Suprapubic skin (tissue), 4 donors: ENCODE results near the gene FRMD4B. TPM values are rescaled to one million over a fixed set of nuclear protein-coding genes. Genes with fewer than 3 reads are reported as not detected.
A peak's percentile ranks its signal among the peaks of the same experiment; 100 is the strongest.

Experiments
- DNase-seq, 2 donors: peaks; one replicate each; pipeline ENCODE4 v3.0.0-alpha.2; 2019; ENCODE audit warnings: low spot score in 2 of 2
- H3K27ac ChIP-seq: fragments of 200-600 bp; sonication (generic); one replicate; pipeline ENCODE4 v1.5.1; 2019
- H3K27me3 ChIP-seq: fragments of 200-600 bp; sonication (generic); one replicate; pipeline ENCODE4 v1.5.1; 2019
- H3K36me3 ChIP-seq: fragments of 200-600 bp; sonication (generic); one replicate; pipeline ENCODE4 v1.5.1; 2019
- H3K4me1 ChIP-seq: fragments of 200-600 bp; sonication (generic); one replicate; pipeline ENCODE4 v1.5.1; 2019
- H3K4me3 ChIP-seq: fragments of 200-600 bp; sonication (generic); one replicate; pipeline ENCODE4 v1.5.1; 2019; ENCODE audit warnings: mild to moderate bottlenecking
- H3K9me3 ChIP-seq: fragments of 200-600 bp; sonication (generic); one replicate; pipeline ENCODE4 v1.5.1; 2019
- EP300 ChIP-seq: sonication (generic); formaldehyde crosslinking; IDR thresholded peaks from one replicate; pipeline ENCODE4 v1.6.1; 2017; ENCODE audit warnings: antibody characterized with exemption
- POLR2A ChIP-seq, 2 donors: fragments of 450-650 bp; IDR thresholded peaks; one replicate each; pipeline ENCODE4 v1.6.1; 2017; ENCODE audit warnings: antibody characterized with exemption in 2 of 2, mild to moderate bottlenecking in 2 of 2, moderate library complexity in 2 of 2
- POLR2AphosphoS5 ChIP-seq, 3 donors: sonication (generic); formaldehyde crosslinking; IDR thresholded peaks; one replicate each; pipeline ENCODE4 v1.6.1; 2017; ENCODE audit warnings: antibody characterized with exemption in 3 of 3
- WGBS: methylation state at CpG from one replicate; pipeline ENCODE4 v1.1.5; 2018; 5-methylcytosine and 5-hydroxymethylcytosine counted together
- total RNA-seq, 4 donors: library from RNA; depleted of rRNA; stranded (reverse); fragments of >200 nt; gene quantifications; one replicate each; pipeline ENCODE4 v1.1.0, GENCODE V29; 2016
- TF ChIP-seq, protein P1 (sequence below), 2 donors: fragments of 200-600 bp in 1 of 2; fragments of 450-650 bp in 1 of 2; sonication (generic) in 1 of 2; IDR thresholded peaks; one replicate each; pipeline ENCODE4 v1.5.1; 2016 to 2019; ENCODE audit warnings: antibody characterized with exemption in 2 of 2, mild to moderate bottlenecking in 1 of 2, moderate library complexity in 1 of 2

FRMD4B gene
- total RNA-seq, 4 donors from 2014 or later = 53.8 to 75.3 (median 67.8) TPM

DNA sequence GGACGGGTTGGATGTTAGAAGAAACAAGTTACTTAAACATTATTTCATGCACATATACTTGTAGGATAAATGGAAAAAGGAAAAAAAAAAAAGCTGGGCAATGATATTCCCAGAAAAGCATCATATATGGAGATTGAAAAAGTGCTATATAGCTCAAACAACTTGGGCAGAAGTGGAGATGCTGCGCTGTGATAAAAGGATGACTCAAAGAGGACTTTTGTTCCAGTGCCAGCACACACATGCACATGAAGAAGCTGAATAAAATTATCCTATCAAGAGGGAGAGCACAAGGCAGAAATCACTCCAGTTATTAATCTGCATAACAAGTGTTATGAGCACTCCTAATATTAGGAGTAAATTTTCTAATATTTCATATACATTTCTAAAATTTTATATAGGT lies 30.9 kb downstream of the FRMD4B start:
- TF ChIP-seq EP300 (no peak), POLR2A (IDR thresholded peaks at IDR 0.05) (no peak), POLR2AphosphoS5 (IDR thresholded peaks at IDR 0.05) (no peak)
- TF ChIP-seq, protein P1, sequence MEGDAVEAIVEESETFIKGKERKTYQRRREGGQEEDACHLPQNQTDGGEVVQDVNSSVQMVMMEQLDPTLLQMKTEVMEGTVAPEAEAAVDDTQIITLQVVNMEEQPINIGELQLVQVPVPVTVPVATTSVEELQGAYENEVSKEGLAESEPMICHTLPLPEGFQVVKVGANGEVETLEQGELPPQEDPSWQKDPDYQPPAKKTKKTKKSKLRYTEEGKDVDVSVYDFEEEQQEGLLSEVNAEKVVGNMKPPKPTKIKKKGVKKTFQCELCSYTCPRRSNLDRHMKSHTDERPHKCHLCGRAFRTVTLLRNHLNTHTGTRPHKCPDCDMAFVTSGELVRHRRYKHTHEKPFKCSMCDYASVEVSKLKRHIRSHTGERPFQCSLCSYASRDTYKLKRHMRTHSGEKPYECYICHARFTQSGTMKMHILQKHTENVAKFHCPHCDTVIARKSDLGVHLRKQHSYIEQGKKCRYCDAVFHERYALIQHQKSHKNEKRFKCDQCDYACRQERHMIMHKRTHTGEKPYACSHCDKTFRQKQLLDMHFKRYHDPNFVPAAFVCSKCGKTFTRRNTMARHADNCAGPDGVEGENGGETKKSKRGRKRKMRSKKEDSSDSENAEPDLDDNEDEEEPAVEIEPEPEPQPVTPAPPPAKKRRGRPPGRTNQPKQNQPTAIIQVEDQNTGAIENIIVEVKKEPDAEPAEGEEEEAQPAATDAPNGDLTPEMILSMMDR (IDR thresholded peaks at IDR 0.05) = no peak
- WGBS = 59% methylated on average over 2 of the region's 2 CpGs
- Histone ChIP-seq H3K4me3 (no peak overlapping the region), H3K4me1 (peaks cover 15% of the 10 kb centered on the region), H3K36me3 (no peaks in the 10 kb centered on the region), H3K27me3 (no peaks in the 10 kb centered on the region), H3K9me3 (no peaks in the 10 kb centered on the region), H3K27ac (no peak overlapping the region)
- DNase-seq = no peak

DNA sequence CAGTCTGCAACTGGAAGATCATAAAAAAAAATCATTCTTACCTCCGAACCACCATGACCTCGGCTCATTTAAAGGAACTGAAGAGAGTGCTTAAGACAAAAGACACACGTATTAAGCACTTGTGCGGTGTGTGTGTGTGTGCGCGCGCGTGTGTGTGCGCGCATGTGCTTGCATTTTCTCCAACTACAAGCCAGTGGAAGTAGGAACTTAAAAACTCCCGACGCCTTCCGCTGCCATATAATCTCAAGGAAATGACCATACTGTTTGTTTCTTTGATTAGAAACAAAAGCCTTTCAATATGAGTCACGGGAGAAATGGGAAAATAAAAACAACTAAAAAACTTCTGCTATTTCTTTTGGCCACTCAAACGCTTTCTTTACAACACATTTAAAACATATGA lies 32.4 kb downstream of the FRMD4B start:
- WGBS = 79% methylated on average over 15 of the region's 15 CpGs
- peak overlapping the region; percentile 42 for H3K27ac ChIP-seq

DNA sequence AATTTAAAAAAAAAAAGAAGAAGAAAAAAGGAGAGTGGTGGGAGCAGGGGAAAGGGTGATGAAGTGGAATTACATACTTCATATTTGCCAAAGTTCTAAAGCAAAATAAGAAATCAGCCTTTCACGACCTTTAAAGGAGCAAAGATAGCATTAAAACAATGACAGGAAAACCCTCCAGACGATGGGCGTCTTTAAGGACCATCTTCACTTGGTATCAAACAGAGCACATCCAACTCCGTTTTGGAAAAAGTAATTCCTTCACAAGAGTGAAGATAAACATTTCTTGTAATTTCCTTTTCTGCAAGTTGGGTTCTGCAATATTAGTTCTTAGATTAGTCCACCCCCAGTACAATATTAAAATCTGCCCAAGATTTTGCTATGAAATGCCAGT lies 32.8 kb downstream of the FRMD4B start:
- H3K9me3 ChIP-seq = no peaks in the 10 kb centered on the region
- peaks cover 15% of the 10 kb centered on the region for H3K4me1 ChIP-seq
- DNase-seq = no peak
- H3K27me3 ChIP-seq = no peaks in the 10 kb centered on the region
- H3K4me3 ChIP-seq = peak overlapping the region; percentile 28
- no peaks in the 10 kb centered on the region for H3K36me3 ChIP-seq
- 70% methylated on average over 4 of the region's 4 CpGs for WGBS
- TF ChIP-seq POLR2A (IDR thresholded peaks at IDR 0.05) = no peak
- H3K27ac ChIP-seq = peak overlapping the region; percentile 42

More for the DNA sequence above, 32.4 kb downstream of the FRMD4B start:
- Histone ChIP-seq H3K4me3 (peak overlapping the region; percentile 28), H3K27me3 (no peaks in the 10 kb centered on the region), H3K4me1 (peaks cover 15% of the 10 kb centered on the region), H3K9me3 (no peaks in the 10 kb centered on the region), H3K36me3 (no peaks in the 10 kb centered on the region)
- no peak for TF ChIP-seq POLR2AphosphoS5 (IDR thresholded peaks at IDR 0.05)
- TF ChIP-seq EP300 = no peak
- TF ChIP-seq, protein P1 (IDR thresholded peaks at IDR 0.05) = no peak
- no peak for TF ChIP-seq POLR2A (IDR thresholded peaks at IDR 0.05)
- no peak for DNase-seq

DNA sequence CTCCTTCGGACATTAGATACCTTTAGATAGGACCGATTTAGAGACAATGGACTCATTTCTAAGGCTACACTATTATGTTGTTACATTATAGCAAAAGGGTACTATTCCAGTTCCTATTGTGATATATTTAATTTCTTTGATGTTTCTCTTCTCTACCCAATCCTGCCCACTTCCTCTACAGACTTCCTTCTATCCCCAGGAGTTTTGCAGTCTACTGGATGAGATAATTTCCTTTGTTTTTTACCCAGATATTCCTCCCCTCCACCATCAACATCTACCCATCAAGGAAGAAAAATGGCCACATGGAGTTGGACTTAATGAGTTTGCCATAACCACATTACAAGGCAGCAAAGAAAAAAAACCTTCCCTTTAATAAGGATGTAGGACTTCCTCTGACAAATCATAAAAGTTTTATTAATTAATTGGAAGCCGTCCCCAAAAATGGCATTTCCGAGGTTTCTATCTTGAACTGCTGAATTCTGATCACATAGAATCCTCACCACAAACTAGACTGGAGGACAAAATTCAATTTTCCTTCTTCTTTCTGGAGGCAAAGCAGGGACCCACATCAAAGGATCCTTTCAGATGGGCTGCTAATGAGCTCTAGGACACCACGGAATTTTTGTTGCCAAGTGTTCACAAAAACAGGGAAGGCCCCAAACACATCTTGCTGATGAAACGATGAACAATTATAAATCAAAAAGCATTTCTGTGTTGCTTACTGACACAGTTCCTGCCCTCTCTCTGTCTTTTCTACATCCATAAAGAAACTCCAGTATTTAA lies 33.4 kb downstream of the FRMD4B start:
- no peaks in the 10 kb centered on the region for H3K36me3 ChIP-seq
- no peaks in the 10 kb centered on the region for H3K27me3 ChIP-seq
- no peaks in the 10 kb centered on the region for H3K9me3 ChIP-seq
- TF ChIP-seq EP300 (no peak), POLR2AphosphoS5 (IDR thresholded peaks at IDR 0.05) (no peak), POLR2A (IDR thresholded peaks at IDR 0.05) (no peak)
- TF ChIP-seq, protein P1 (IDR thresholded peaks at IDR 0.05) = no peak
- H3K4me3 ChIP-seq = peak overlapping the region; percentile 28
- WGBS = 68% methylated on average over 6 of the region's 6 CpGs
- H3K27ac ChIP-seq = peak overlapping the region; percentile 42
- DNase-seq = no peak
- H3K4me1 ChIP-seq = peaks cover 12% of the 10 kb centered on the region

DNA sequence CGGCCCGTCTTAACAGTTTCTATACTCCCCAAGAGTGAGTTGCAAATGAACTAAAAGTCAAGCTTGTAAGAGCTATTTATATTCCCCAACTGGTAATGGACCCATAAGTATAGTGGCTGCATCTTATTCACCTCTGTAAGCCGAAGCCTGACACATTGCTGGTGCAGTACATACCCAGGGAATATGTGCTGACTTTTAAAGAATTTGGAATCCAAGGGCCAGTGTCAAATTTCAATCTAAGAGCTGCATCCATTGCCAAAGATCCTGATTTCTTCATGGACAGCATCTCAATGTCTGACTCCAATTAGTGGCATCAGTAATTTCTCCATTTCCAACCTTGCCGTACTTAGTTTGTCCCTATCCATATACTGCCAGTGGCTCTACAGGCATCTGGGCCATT lies 42.0 kb downstream of the FRMD4B start:
- H3K27me3 ChIP-seq = no peaks in the 10 kb centered on the region
- no peaks in the 10 kb centered on the region for H3K36me3 ChIP-seq
- no peak for DNase-seq
- TF ChIP-seq POLR2A (IDR thresholded peaks at IDR 0.05) (no peak), EP300 (no peak), POLR2AphosphoS5 (IDR thresholded peaks at IDR 0.05) (no peak)
- TF ChIP-seq, protein P1 (IDR thresholded peaks at IDR 0.05) = no peak
- WGBS = 68% methylated on average over 4 of the region's 4 CpGs
- H3K9me3 ChIP-seq = no peaks in the 10 kb centered on the region
- H3K4me3 ChIP-seq = no peak overlapping the region
- no peak overlapping the region for H3K27ac ChIP-seq
- peaks cover 5% of the 10 kb centered on the region for H3K4me1 ChIP-seq
